Right forelimb (tissue), 1 donor: Measurements from ENCODE around the gene ZNF334.

Experiments
- DNase-seq: peaks from one replicate; pipeline ENCODE4 v3.0.0-alpha.2; 2018

The ZNF334 gene

DNA sequence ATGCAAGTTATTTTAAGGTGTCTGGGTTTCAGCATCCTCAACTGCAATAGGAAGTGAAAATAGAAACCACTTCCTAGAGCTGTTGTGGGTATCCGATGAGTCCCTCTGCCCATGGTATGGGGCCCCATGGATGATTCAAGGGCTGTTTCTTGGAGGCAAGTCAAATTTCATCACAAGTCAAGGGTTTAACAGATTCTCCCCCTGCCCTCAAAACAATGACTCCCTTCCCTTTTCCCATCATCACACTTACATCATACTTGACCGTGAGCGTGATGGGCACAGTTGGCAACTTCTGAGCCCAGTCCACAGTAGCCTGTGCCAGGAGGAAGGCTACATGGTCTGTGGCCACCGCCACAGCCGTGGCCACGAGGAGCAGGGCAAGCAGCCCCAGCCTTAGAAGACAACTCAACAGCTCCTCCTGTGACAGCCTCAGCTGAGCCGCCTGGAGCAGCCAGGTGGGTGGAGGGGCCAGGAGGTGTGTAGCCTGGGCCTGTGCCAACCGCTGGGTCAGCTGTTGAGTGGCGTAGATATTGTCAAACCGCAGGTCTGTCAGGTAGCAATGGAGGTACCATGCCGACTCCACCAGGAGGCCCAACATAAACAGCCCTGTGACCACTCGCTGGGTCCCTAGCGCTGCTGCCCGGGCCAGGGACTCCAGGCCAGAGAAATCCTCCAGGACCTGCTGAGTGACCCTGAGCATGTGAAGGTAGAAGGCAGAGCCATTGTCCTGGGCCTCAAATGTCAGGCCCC is 31.9 kb upstream of the ZNF334 start:
- DNase-seq: no peak

DNA sequence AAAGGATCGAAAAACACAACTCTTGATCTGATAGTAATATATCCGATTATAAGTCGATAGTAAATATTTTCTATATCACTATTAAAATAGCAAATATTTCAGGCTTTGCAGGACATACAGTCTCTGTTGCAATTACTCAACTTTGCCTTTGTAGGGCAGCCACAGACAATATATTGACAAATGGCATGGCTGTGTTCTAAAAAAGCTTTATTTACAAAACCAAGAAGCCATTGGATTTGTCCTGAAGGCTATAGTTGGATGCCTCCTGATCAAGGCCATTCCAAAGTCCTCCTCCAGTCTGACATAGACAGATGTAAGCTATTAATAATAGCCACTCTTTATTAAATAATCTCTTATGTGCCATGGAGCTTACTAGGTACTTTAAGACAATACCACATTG is 31.2 kb upstream of the ZNF334 start:
- DNase-seq: no peak

DNA sequence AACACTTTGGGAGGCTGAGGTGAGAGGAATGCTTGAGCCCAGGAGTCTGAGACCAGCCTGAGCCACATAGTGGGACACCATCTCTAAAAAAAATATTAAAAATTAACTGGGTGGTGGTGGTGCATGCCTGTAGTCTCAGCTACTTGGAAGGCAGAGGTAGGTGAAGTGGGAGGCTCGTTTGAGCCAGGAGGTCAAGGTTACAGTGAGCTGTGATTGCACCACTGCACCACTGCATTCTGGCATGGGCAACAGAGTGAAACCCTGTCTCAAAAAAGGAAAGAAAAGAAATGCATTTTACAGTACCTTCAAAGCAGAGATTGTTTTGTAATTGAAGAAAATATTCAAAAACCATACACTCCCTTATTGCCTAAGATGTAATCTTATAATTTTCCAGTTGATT is 30.6 kb upstream of the ZNF334 start:
- no peak for DNase-seq

DNA sequence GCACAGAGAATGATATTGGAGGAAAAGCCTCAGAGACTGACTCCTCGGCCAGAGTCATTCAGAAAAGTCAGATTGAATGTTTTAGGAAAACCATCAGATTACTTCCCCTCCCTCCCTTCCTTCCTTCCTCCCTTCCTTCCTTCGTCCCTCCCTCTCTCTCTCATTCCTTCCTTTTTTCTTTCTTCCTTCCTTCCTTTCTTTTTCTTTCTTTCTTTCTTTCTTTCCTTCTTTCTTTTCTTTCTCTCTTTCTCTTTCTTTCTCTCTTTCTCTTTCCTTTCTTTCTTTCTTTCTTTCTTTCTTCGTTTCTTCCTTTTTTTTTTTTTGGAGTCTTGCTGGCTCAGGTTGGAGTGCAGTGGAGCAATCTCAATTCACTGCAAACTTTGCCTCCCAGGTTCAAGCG is 29.7 kb upstream of the ZNF334 start:
- no peak for DNase-seq

DNA sequence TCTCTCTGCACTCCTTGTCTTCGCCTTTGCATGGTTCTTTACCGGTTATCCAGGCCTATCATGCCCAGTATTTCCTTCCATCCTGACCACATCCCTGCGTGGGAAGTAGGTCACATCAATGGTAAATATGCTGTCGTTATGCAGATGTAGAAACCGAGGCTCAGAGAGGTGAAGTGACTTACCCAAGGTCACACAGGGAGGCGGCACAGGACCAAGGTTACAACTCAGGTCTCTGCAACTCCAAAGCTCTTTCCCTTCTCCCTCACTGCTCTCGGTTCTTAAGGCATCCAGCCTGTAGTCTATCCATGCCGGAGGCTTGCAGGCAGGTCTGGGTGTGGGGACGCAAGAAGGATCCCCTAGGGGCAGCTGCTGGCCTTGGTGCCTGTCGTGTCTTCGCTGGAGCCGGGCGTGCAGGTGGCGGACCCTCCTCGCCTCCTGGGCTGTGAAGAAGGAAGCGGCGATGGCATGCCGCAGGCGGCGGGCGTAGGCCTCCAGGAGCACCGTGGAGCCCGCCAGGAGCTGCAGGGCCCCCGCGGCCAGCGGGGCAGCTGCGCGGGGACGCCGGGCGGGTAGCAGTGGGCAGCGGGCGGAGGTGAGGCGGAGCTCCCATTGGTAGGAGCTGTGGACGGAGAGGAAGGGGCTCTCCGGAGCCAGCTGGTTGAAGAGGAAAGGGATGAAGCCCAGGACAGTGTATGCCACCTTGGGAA is 28.0 kb upstream of the ZNF334 start:
- DNase-seq: no peak

DNA sequence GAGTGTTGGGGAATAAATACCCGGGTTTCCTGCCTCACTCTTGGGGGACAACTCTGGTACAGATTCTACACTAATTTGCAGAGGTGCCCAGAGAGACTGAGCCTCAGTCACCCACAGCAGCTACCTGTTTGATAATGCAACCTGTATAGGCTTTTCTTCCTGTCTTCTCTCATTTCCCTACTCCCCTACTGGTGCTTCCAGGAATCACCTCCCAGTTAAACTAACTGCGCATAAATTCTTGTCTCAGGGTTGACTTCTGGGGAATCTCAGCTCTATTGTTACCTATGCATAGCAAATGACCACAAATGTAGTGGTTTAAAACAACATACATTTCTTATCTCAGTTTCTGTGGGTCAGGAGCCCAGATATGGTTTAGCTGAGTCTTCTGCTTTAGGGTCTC is 25.8 kb upstream of the ZNF334 start:
- DNase-seq: no peak

DNA sequence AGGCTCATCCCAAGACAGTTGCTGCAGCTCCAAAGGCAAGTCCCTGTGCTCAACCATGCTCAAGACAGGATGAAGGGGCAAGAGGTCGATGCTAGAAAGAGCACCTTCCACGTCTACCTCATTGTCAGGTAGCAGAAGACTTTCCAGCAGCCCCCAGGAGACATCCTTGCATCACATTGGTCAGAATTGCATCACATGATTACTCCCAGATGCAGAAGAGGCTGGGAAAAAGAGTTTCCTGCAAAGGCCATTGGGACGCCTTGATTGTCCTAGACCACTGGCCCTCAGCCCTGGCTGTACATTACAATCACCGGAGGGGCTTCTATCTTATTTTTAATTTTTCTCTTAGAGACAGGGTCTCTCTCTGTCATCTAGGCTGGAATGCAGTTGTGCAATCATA is 17.3 kb upstream of the ZNF334 start:
- no peak for DNase-seq

DNA sequence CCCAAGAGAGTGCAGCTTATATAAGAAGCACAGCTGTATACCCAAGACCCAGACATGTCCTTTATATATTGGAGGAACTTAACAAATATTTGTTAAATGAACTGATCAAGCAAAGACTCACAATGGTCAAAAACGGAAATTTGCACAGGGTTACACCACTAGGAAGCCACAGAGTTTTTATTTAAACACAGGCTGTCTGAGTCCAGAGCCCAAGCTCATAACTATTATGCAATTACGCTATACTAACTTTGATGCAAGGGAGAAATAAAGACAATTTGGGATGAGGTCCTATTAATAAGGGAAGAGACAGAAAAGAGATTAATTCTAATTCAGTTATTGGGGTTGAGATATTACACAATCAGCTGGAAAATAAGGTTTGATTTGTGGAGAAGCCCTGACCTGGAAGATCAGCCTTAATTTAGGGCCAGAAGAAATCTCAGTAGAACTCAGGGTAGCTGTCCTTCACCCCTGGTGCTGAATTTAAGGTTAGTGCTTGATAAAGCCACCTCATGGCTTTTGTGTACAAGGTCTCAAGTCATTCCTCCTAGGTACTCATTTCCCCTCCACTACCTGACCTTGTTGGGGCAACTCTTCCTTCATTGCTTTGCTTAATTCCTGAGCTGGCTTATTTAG is 10.5 kb upstream of the ZNF334 start:
- no peak for DNase-seq

DNA sequence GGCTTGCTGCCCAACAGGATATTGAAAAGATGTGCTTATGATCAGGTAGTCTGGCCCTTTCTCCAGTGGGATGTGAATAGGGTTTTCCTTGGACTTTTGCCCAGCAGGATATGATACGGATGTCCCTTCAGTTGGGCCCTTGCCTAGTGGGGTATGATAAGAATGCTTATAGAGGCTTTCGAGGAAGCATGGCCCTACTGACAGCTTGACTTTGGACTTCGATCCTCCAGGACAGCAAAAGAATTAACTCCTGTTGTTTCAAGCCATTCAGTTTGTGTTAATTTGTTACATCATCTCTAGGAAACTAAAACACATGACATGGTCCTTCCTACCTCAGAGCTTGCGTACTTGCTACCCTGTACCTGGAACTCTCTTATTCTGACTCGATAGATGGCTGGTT is 9.7 kb upstream of the ZNF334 start:
- no peak for DNase-seq

DNA sequence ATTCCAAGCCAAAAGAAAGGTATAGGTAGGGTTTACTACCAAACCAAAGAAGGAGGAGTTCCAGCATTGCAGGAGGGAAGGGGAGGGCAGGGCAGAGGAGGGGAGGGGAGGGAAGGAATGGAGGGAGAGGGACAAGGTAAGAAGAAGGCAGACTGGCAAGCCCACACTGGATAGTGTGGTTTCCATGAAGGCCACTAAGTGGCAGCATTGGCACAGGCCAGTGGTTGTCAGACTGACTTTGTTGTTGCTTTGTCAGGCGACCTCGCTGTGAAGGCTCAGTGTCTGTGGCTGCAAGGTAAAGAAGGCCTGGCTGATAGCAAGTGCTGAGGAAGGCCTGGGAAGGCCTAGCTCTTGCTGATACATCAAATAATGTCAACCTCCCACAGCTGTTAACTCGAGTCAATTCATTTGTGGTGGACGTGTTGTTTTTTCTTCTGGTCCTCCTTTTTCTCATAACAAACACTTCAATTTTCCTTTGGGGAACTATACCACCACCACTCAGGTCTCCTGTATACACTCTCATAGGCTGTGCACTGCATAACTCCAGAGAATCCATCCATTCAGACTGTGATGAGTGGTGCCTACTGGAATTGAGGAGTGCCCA is 7.7 kb upstream of the ZNF334 start:
- DNase-seq: no peak

DNA sequence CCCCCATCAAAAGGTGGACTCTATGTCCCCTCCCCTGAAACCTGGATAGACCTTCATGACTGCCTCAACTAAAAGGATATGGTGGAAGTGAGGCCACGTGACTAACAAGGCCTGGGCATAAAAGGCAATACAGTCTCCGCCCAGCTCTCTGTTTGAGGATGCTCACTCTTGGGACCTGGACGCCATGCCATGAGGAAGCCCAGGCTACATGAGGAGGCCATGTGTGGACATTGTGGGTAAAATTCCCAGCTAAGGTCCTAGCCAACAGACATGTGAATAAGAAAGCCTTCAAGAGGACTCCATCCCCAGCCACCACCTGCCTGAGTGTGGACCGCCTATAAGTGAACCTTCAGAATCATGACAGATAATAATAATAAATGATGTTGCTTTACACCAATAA is 7.2 kb upstream of the ZNF334 start:
- DNase-seq: no peak

DNA sequence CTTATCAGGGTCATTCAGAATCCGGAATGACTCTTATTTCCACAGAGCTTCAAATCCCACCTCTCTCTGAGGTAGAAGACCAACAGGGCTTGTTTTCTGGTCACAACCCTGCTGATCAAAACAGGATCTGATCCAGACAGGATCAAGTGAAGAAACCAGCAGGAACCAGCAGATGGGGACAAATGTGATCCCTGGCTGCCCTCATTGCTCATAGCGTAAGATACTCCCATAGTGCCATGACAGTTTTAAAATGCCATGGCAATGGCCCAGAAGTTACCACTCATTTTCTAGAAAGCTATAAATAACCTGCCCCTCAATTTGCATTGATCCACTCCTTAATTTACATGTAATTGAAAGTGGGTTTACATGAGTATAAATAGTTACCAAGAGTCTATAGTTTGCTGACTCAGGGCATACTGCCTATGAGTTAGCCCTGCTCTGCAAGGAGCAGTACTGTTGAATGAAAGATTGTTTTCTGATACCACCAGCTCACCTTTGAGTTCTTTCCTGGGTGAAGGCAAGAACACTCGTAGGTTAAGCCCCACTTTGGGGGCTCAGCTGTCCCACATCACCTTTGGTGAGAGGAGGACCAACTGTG is 6.2 kb upstream of the ZNF334 start:
- DNase-seq: no peak

DNA sequence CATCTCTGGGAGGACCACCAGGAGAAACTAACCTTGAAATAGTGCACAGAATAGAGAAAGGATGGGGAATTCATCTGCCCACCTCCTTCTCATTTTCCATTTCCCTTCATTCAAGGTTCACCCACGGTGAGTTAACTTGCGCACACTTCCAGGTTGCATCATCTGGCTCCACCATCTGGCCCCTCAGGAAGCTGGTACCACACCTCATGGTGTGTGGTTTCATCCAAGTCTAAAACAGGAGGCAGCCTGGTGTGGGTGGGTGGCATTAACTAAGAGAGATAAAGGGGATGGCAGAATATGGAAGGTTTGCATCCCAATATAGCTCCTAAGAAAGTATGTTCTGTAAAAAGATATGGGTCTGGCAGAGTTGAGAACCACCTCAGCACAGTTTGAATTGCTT is 3.8 kb downstream of the ZNF334 start:
- DNase-seq: no peak

DNA sequence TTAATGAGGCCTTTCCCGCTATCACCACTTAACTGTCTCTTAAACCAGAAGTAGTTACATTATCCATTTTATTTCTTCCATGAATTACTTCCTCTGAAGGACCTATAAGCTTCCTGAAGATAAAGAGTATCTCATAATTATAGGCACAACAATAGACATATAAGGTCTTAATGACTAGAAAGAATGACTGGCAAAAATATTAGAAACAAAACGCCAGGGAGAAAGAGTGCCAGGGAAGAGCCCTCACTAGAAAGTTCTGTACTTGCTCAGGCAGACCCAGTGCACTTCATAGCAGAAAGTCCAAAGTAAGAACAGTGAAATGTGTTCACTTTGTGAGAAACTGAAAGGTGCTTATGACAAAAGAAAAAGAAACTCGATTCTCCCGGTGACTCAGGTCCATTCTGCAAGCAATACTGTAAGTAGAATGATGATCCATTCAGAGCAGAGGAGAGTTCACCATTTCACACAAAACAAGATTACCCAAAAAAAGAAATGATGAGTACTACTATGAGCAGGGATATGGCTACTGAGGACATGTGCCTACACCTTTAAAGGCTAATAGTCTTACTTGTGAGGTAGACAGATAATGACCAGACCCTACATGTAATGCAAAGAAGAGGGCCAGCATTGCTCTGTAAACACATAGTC is 5.5 kb downstream of the ZNF334 start:
- DNase-seq: no peak

DNA sequence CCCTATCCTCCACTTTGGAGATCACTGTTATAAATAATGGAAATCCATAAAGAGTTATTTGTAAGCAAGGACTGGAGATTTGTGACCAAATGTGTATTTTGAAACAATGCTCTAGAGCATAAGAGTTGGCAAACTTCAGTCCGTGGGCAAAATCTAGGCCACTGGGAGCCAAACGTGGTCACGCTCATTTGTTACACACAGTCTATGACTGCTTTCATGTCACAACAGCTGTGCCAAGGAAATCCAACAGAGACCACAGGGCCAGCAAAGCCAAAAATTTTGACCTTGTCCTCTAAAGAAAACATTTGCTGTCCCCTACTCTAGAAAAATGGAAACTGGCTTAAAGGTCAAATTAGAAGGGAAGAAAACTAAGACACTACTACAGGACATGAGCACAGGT is 7.9 kb downstream of the ZNF334 start:
- no peak for DNase-seq

DNA sequence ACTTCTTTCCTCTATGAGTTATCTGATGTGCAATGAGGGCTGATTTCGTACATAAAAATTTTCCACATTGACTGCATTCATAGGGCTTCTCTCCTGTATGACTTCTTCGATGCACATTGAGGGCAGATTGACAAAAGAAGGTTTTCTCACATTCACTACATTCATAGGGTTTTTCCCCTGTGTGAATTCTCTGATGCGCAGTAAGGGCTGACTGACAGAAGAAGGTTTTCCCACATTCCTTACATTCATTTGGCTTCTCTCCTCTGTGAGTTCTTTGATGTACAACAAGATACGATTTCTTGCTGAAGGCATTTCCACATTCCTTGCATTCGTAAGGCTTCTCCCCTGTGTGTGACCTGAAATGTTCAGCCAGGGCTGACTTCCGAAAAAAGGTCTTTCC is 11.4 kb downstream of the ZNF334 start:
- DNase-seq: no peak

DNA sequence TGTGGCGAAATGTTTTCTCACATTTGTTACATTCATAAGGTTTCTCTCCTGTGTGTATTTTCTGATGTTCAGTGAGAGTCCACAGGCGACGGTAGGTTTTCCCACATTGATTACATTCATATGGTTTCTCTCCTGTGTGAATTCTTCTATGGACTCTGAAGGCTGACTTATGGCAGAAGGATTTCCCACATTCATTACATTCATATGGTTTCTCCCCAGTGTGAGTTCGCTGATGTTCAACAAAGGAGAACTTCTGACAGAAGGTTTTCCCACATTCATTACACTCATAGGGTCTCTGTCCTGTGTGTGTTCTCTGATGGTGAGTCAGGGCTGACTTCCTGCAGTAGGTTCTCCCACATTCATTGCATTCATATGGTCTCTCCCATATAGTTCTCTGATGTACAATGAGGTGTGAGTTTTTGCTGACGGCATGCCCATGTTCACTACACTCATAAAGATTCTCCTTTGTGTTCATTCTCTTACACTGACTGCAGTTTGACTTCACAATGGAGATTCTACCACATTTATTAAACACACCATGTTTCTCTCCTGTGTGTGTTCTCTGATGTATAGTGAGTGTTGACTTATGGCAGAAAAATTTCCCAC is 11.9 kb downstream of the ZNF334 start:
- DNase-seq: no peak

DNA sequence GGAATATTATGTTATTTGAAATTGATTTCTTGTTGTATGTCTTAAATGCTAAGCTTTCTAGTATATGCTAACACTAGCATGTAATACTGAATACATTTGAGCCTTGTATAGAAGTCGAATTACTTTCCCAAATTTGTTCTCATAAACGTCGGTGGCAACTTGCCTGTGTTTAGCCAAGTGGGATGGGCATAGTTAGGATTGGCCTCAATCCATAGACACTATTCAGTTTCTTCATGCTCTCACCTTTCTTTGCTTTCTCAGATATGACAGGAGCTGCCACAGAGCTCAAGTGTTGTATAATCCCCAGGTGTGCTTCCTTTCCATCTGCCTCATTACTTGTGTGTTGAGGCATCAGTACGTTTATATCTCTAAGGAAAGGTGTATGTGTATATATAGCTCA is 19.3 kb downstream of the ZNF334 start:
- no peak for DNase-seq

DNA sequence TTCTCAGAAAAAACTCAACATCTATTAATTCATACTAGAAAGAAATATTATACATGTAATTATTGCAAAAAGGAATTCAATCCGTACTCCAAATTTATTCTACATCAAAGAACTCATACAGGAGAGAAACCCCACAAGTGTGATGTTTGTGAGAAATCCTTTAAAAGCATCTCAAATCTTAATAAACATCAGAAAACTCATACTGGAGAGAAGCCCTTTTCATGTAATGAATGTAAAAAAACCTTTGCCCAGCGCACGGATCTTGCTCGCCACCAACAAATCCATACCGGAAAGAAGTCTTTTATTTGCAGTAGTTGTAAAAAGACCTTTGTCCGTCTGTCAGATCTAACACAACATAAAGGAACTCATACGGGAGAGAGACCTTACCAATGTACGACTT is 22.0 kb downstream of the ZNF334 start:
- no peak for DNase-seq

DNA sequence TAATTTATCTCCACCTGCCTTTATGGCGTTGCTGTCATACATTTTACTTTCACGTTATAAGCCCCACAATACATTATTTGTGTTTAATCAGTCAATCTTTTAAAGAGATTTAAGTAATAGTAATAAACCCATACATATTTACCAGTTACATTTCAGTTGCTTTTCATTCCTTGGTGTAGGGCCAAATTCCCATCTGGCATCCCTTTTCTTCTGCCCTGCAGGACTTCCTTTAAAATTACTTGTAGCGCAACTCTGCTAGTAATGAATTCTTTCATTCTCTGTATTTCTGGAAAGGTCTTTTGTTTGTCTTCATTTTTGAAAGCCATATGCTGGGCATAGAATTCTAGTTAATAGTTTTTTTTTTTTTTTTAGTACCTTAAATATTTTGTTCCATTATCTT is 24.9 kb downstream of the ZNF334 start:
- DNase-seq: no peak

DNA sequence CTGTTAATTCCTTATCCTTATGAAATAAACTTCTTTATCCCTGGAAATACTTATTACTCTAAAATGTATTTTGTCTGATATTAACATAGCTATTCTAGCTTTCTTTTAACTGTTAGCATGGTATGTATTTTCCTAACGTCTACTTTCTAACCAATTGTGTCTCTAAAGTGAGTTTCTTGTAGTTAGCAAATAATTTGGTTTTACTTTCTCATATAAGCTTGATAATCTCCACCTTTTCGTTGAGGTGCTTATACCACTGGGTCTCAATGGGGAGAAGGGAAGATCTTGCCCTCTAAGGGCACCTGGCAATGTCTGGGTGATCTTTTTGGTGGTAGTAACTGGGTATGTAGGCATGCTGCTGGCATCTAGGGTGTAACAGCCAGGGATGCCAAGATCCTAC is 25.7 kb downstream of the ZNF334 start:
- DNase-seq: no peak

DNA sequence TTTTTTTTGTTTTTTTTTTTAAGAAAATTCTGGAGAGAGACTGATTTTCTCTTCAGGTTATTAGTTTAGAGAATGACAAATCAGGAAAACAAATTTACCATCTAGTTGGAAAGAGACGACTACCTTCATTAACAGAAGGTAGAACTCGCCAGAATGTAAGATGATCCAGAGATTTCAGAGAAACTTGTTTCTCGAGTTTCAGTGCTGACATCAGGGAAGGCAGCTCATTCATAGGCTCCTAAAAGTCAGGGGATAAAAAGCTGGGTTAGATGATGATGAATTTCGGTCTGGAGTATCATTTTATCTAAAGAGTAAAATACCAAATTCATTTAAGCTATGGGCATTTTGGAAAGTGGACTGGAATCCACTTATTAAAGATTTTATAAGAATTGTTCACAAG is 27.9 kb downstream of the ZNF334 start:
- no peak for DNase-seq

DNA sequence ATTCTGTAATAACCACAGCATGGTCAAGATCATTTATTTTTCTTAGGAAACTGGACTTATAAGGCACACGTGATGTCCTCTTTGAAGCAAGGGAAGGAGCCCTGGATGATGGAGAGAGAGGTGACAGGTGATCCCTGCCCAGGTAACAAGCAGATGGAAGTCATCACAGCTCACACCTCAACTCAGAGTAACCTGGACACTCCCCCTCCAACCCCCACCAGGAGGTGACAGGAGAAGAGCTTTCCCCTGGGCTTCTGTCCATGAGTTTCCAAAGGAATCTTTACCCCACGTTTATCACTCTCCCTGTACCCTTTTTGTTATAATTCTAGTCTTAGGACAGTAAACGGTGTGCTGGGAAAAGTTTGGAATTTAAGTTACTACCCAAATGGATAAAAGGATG is 28.4 kb downstream of the ZNF334 start:
- DNase-seq: no peak
